ENCODE data around the gene WDR1. TPM values are rescaled to one million over a fixed set of nuclear protein-coding genes. Genes with fewer than 3 reads are reported as not detected.

WDR1 gene
- polyA plus RNA-seq, 2 of the 4 experiments (the other 2 are of a cell fraction): 251 to 326 TPM

DNA sequence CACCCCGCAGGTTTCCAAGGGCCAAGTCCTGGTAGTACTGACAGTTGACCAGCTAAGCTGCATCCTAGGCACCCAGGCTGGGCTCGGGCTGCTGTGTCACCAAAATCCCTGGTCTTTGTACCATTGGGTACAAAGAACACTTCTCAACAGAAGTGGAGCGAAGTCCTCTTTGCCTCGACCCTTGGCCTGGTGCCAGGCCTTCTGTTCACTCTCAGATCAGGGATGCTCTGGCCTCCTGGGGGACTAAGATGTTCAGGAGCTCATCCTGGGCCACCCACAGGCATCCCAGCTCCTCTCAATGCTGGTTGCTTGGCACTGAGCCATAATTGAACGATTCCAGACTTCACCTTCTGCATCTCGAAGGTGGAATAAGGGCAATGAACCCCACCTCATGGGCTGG lies 81.5 kb downstream of the WDR1 start:
- TF ChIP-seq NFE2L2 (conservative IDR thresholded peaks at IDR 0.05; ENCODE audit: low read length): no peak
- TF ChIP-seq EHMT2 (IDR thresholded peaks at IDR 0.05; ENCODE audit: low read depth): no peak
- no peak for TF ChIP-seq POLR2AphosphoS2 (conservative IDR thresholded peaks at IDR 0.05; ENCODE audit: low read length)
- TF ChIP-seq, protein P1, sequence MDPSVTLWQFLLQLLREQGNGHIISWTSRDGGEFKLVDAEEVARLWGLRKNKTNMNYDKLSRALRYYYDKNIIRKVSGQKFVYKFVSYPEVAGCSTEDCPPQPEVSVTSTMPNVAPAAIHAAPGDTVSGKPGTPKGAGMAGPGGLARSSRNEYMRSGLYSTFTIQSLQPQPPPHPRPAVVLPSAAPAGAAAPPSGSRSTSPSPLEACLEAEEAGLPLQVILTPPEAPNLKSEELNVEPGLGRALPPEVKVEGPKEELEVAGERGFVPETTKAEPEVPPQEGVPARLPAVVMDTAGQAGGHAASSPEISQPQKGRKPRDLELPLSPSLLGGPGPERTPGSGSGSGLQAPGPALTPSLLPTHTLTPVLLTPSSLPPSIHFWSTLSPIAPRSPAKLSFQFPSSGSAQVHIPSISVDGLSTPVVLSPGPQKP (IDR thresholded peaks at IDR 0.05; ENCODE audit: low read depth, low read length): no peak
- no peak for TF ChIP-seq EP300 (IDR thresholded peaks at IDR 0.05)
- H3K9me3 ChIP-seq: no peaks in the 10 kb centered on the region
- DNase-seq (ENCODE audit: low read depth in 1 of 2, low spot score in 1 of 2) (no peak), FAIRE-seq (no peak), ATAC-seq (no peak)
- ChIA-PET POLR2A (no interaction called here), CTCF (interaction anchor here (0.8 to 1.4 kb wide), 4 partner anchors 11 to 20 kb away, joined by 3 to 4 read pairs (median 3); no protein-coding TSS in a partner anchor)
- H3K27ac ChIP-seq: no peak overlapping the region
- H3K4me3 ChIP-seq: no peak overlapping the region
- H3K4me1 ChIP-seq: peaks cover 27% of the 10 kb centered on the region
- H3K4me2 ChIP-seq: no peak overlapping the region
- 72% methylated on average over 5 of the region's 6 CpGs for WGBS (ENCODE audit: missing lambda C conversion rate)

DNA sequence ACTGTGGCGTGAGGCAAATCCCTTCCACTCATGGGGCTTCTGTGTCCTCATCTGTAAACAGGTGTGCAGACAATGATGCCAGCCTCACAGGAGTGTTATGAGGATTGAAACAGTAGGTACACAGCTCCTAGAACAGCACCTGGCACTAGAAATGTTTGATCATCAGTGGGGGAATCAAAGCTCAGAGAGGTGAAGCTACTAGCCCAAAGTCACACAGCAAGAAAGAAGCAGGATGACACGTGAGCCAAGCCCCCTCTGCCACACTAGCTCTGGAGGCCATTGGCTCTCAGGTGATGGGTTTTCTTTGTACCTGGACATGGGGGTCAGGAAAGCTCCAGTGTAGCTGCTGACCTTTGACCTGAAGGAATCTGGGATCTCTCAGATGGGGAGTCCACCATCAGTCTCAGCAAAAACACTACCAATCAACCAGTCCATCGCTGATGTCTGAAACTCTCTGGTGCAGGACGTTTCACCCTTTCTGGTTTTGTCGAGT lies 81.9 kb downstream of the WDR1 start:
- CTCF ChIA-PET: interaction anchor here (0.8 to 1.4 kb wide), 3 partner anchors 10 to 20 kb away, joined by 3 to 4 read pairs (median 3); no protein-coding TSS in a partner anchor
- POLR2A ChIA-PET: no interaction called here
- Histone ChIP-seq H3K4me1 (peaks cover 27% of the 10 kb centered on the region), H3K4me3 (no peak overlapping the region), H3K4me2 (no peak overlapping the region), H3K27ac (peak overlapping the region; percentile 24 to 81; a peak in 2 of 6 replicates), H3K9me3 (no peaks in the 10 kb centered on the region)
- WGBS (ENCODE audit: missing lambda C conversion rate): 80% methylated on average over 4 of the region's 5 CpGs
- FAIRE-seq: no peak
- ATAC-seq: no peak
- DNase-seq (ENCODE audit: low read depth in 1 of 2, low spot score in 1 of 2): no peak
- TF ChIP-seq EHMT2 (IDR thresholded peaks at IDR 0.05; ENCODE audit: low read depth) (no peak), ZFP36 (IDR thresholded peaks at IDR 0.05; ENCODE audit: borderline replicate concordance, partially characterized antibody) (peak; percentile 54), SREBF2 (IDR thresholded peaks at IDR 0.05) (no peak)

DNA sequence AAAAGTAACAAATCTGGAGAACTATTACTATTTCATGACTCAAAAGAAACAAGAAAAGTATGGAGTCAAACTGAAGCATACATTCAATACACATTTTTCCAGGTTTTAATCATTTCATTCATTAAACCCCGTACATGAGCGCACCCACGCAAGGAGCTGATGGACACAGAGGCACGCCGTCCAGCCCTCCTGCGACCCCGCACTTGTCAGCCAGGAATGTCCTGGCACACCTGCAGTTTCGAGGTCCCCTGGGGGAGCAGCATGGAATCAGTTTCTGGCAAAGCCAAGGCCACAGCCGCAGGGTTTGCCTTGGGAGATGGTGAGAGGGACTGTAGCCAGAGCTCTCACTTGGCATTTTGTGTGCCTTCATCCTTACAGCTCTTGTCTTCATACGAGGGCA lies 82.5 kb downstream of the WDR1 start:
- H3K9me3 ChIP-seq: no peaks in the 10 kb centered on the region
- DNase-seq (ENCODE audit: low read depth in 1 of 2, low spot score in 1 of 2): no peak
- POLR2A ChIA-PET: no interaction called here
- CTCF ChIA-PET: interaction anchor here (0.8 to 1.4 kb wide), 2 partner anchors 10 to 20 kb away, joined by 3 to 4 read pairs; no protein-coding TSS in a partner anchor
- peaks cover 29% of the 10 kb centered on the region for H3K4me1 ChIP-seq
- H3K27ac ChIP-seq: peak overlapping the region; percentile 67 to 81; a peak in 4 of 6 replicates
- FAIRE-seq: no peak
- H3K4me3 ChIP-seq: no peak overlapping the region
- H3K4me2 ChIP-seq: no peak overlapping the region
- TF ChIP-seq FOXS1 (CRISPR knock-in tag; IDR thresholded peaks at IDR 0.05): no peak
- TF ChIP-seq NPAS2 (CRISPR knock-in tag; IDR thresholded peaks at IDR 0.05; ENCODE audit: borderline replicate concordance): no peak
- no peak for TF ChIP-seq ZC3H11A (IDR thresholded peaks at IDR 0.05)
- no peak for TF ChIP-seq MYC (IDR thresholded peaks at IDR 0.05; ENCODE audit: borderline replicate concordance, low read length)
- no peak for TF ChIP-seq FOSB (CRISPR knock-in tag; IDR thresholded peaks at IDR 0.05)
- no peak for TF ChIP-seq MAFK (IDR thresholded peaks at IDR 0.05; ENCODE audit: partially characterized antibody)
- no peak for TF ChIP-seq NFE2L2 (conservative IDR thresholded peaks at IDR 0.05; ENCODE audit: low read length)
- TF ChIP-seq EHMT2 (IDR thresholded peaks at IDR 0.05; ENCODE audit: low read depth): no peak
- no peak for TF ChIP-seq RARB (CRISPR knock-in tag; IDR thresholded peaks at IDR 0.05)
- TF ChIP-seq RFX5 (IDR thresholded peaks at IDR 0.05): no peak
- no peak for TF ChIP-seq POLR2AphosphoS2 (conservative IDR thresholded peaks at IDR 0.05; ENCODE audit: low read length)
- TF ChIP-seq, protein P2, sequence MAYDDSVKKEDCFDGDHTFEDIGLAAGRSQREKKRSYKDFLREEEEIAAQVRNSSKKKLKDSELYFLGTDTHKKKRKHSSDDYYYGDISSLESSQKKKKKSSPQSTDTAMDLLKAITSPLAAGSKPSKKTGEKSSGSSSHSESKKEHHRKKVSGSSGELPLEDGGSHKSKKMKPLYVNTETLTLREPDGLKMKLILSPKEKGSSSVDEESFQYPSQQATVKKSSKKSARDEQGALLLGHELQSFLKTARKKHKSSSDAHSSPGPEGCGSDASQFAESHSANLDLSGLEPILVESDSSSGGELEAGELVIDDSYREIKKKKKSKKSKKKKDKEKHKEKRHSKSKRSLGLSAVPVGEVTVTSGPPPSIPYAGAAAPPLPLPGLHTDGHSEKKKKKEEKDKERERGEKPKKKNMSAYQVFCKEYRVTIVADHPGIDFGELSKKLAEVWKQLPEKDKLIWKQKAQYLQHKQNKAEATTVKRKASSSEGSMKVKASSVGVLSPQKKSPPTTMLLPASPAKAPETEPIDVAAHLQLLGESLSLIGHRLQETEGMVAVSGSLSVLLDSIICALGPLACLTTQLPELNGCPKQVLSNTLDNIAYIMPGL (CRISPR knock-in tag; IDR thresholded peaks at IDR 0.05; ENCODE audit: borderline replicate concordance): no peak
- TF ChIP-seq, protein P3, sequence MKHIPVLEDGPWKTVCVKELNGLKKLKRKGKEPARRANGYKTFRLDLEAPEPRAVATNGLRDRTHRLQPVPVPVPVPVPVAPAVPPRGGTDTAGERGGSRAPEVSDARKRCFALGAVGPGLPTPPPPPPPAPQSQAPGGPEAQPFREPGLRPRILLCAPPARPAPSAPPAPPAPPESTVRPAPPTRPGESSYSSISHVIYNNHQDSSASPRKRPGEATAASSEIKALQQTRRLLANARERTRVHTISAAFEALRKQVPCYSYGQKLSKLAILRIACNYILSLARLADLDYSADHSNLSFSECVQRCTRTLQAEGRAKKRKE (CRISPR knock-in tag; IDR thresholded peaks at IDR 0.05; ENCODE audit: low read depth): no peak
- TF ChIP-seq HOXA7 (CRISPR knock-in tag; IDR thresholded peaks at IDR 0.05): no peak
- TF ChIP-seq CBX8 (IDR thresholded peaks at IDR 0.05): no peak
- TF ChIP-seq, protein P4, sequence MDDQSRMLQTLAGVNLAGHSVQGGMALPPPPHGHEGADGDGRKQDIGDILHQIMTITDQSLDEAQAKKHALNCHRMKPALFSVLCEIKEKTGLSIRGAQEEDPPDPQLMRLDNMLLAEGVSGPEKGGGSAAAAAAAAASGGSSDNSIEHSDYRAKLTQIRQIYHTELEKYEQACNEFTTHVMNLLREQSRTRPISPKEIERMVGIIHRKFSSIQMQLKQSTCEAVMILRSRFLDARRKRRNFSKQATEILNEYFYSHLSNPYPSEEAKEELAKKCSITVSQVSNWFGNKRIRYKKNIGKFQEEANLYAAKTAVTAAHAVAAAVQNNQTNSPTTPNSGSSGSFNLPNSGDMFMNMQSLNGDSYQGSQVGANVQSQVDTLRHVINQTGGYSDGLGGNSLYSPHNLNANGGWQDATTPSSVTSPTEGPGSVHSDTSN (IDR thresholded peaks at IDR 0.05): no peak
- no peak for TF ChIP-seq HEYL (CRISPR knock-in tag; IDR thresholded peaks at IDR 0.05)
- 88% methylated on average over 8 of the region's 10 CpGs for WGBS (ENCODE audit: missing lambda C conversion rate)
- ATAC-seq: no peak
